Progenitor cell of endocrine pancreas (in vitro differentiated cells): ENCODE results near the gene WDFY3. TPM values are rescaled to one million over a fixed set of nuclear protein-coding genes. Genes with fewer than 3 reads are reported as not detected.

Experiments used
- DNase-seq: peaks from one replicate; pipeline ENCODE4 v3.0.0; 2021; ENCODE audit warnings: low spot score; ENCODE audit not compliant: unreplicated experiment
- H3K27ac Mint-ChIP-seq: 2 replicates; pipeline ENCODE4 v1.8.0; 2021; ENCODE audit warnings: mild to moderate bottlenecking, moderate library complexity, mixed read lengths
- H3K27me3 Mint-ChIP-seq: 2 replicates; pipeline ENCODE4 v1.8.0; 2021; ENCODE audit warnings: mixed read lengths
- H3K36me3 Mint-ChIP-seq: 2 replicates; pipeline ENCODE4 v1.8.0; 2022; ENCODE audit warnings: mixed read lengths; ENCODE audit not compliant: insufficient read depth
- H3K4me1 Mint-ChIP-seq: 2 replicates; pipeline ENCODE4 v1.8.0; 2021; ENCODE audit warnings: low read depth, mixed read lengths
- H3K4me3 Mint-ChIP-seq: 2 replicates; pipeline ENCODE4 v1.8.0; 2021; ENCODE audit warnings: low read depth, mild to moderate bottlenecking, moderate library complexity, mixed read lengths
- H3K9me3 Mint-ChIP-seq: 2 replicates; pipeline ENCODE4 v1.8.0; 2021; ENCODE audit warnings: low read depth, mixed read lengths
- CTCF ChIP-seq: fragments of 200-600 bp; sonication (generic); IDR thresholded peaks from one replicate; pipeline ENCODE4 v1.5.0; 2021; ENCODE audit warnings: antibody characterized with exemption, mild to moderate bottlenecking; ENCODE audit not compliant: unreplicated experiment
- total RNA-seq: library from RNA; stranded (reverse); gene quantifications from 2 replicates; pipeline ENCODE4 v1.2.1, GENCODE V29; 2021

The WDFY3 gene
- total RNA-seq, 1 donor from 2014 or later = 115 TPM

GRCh38 chr4:84719115-84719514 lies 247.4 kb downstream of the WDFY3 start:
- Mint-ChIP-seq H3K4me1 (no peaks in the 10 kb centered on the region), H3K36me3 (peaks cover 29% of the 10 kb centered on the region), H3K27ac (peak overlapping the region; percentile 38), H3K4me3 (no peak overlapping the region), H3K9me3 (no peaks in the 10 kb centered on the region), H3K27me3 (no peaks in the 10 kb centered on the region)
- no peak for TF ChIP-seq CTCF
- no peak for DNase-seq

GRCh38 chr4:84718699-84719098 lies 247.8 kb downstream of the WDFY3 start:
- H3K9me3 Mint-ChIP-seq = no peaks in the 10 kb centered on the region
- H3K36me3 Mint-ChIP-seq = peaks cover 27% of the 10 kb centered on the region
- no peaks in the 10 kb centered on the region for H3K4me1 Mint-ChIP-seq
- H3K4me3 Mint-ChIP-seq = no peak overlapping the region
- H3K27ac Mint-ChIP-seq = peak overlapping the region; percentile 38
- DNase-seq = no peak
- no peak for TF ChIP-seq CTCF
- no peaks in the 10 kb centered on the region for H3K27me3 Mint-ChIP-seq

GRCh38 chr4:84710548-84710947 lies 255.9 kb downstream of the WDFY3 start:
- peaks cover 3% of the 10 kb centered on the region for H3K9me3 Mint-ChIP-seq
- peaks cover 42% of the 10 kb centered on the region for H3K36me3 Mint-ChIP-seq
- no peak overlapping the region for H3K4me3 Mint-ChIP-seq
- no peak overlapping the region for H3K27ac Mint-ChIP-seq
- TF ChIP-seq CTCF = no peak
- H3K4me1 Mint-ChIP-seq = no peaks in the 10 kb centered on the region
- DNase-seq = no peak
- no peaks in the 10 kb centered on the region for H3K27me3 Mint-ChIP-seq

GRCh38 chr4:84708406-84709135 lies 257.9 kb downstream of the WDFY3 start:
- Mint-ChIP-seq H3K27me3 (no peaks in the 10 kb centered on the region), H3K27ac (no peak overlapping the region), H3K4me1 (no peaks in the 10 kb centered on the region), H3K9me3 (peaks cover 3% of the 10 kb centered on the region), H3K36me3 (peaks cover 43% of the 10 kb centered on the region), H3K4me3 (no peak overlapping the region)
- no peak for TF ChIP-seq CTCF
- no peak for DNase-seq

GRCh38 chr4:84706286-84706685 lies 260.2 kb downstream of the WDFY3 start:
- no peak overlapping the region for H3K27ac Mint-ChIP-seq

More at GRCh38 chr4:84706286-84706685, 260.2 kb downstream of the WDFY3 start:
- Mint-ChIP-seq H3K4me1 (no peaks in the 10 kb centered on the region), H3K4me3 (no peak overlapping the region), H3K27me3 (no peaks in the 10 kb centered on the region), H3K36me3 (peaks cover 46% of the 10 kb centered on the region), H3K9me3 (peaks cover 3% of the 10 kb centered on the region)
- TF ChIP-seq CTCF = no peak
- DNase-seq = no peak
